ENCODE data around the gene CNP. TPM values are rescaled to one million over a fixed set of nuclear protein-coding genes. Genes with fewer than 3 reads are reported as not detected.

The CNP gene
- total RNA-seq, 4 donors from 2014 or later: 10.2 to 74.7 (median 40.2) TPM

DNA sequence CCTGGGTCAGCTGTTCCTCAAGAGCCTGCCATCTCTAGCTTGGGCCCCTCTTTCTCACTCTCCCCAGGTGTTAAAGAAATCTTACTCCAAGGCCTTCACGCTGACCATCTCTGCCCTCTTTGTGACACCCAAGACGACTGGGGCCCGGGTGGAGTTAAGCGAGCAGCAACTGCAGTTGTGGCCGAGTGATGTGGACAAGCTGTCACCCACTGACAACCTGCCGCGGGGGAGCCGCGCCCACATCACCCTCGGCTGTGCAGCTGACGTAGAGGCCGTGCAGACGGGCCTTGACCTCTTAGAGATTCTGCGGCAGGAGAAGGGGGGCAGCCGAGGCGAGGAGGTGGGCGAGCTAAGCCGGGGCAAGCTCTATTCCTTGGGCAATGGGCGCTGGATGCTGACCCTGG lies 6.8 kb downstream of the CNP start:
- Histone ChIP-seq H3K4me3 (no peak overlapping the region), H3K27ac (peak overlapping the region; percentile 34 to 43), H3K27me3 (no peaks in the 10 kb centered on the region), H3K9me3 (no peaks in the 10 kb centered on the region), H3K36me3 (no peaks in the 10 kb centered on the region), H3K4me1 (no peaks in the 10 kb centered on the region)
- TF ChIP-seq CTCF (IDR thresholded peaks at IDR 0.05) (no peak), POLR2A (IDR thresholded peaks at IDR 0.05) (no peak)
- DNase-seq: no peak
- intact Hi-C loops (cut with DNase I; ENCODE audit: low total_unique reads): no loop called here

GRCh38 chr17:41974031-41974430 lies 7.4 kb downstream of the CNP start:
- intact Hi-C loops (cut with DNase I; ENCODE audit: low total_unique reads): no loop called here
- Histone ChIP-seq H3K27ac (no peak overlapping the region), H3K4me1 (no peaks in the 10 kb centered on the region), H3K4me3 (no peak overlapping the region), H3K27me3 (no peaks in the 10 kb centered on the region), H3K9me3 (no peaks in the 10 kb centered on the region), H3K36me3 (no peaks in the 10 kb centered on the region)
- DNase-seq: no peak
- TF ChIP-seq CTCF (IDR thresholded peaks at IDR 0.05): no peak
- no peak for TF ChIP-seq POLR2A (IDR thresholded peaks at IDR 0.05)

- intact Hi-C loops (cut with DNase I; ENCODE audit: low total_unique reads): no loop called here
- H3K27ac ChIP-seq: no peak overlapping the region
- H3K36me3 ChIP-seq: no peaks in the 10 kb centered on the region
- TF ChIP-seq POLR2A (IDR thresholded peaks at IDR 0.05) (no peak), CTCF (IDR thresholded peaks at IDR 0.05) (no peak)
- no peak overlapping the region for H3K4me3 ChIP-seq
- H3K4me1 ChIP-seq: no peaks in the 10 kb centered on the region
- no peak for DNase-seq
- no peaks in the 10 kb centered on the region for H3K27me3 ChIP-seq
- H3K9me3 ChIP-seq: no peaks in the 10 kb centered on the region
Measured at GRCh38 chr17:41974658-41975057, 8.1 kb downstream of the CNP start.

DNA sequence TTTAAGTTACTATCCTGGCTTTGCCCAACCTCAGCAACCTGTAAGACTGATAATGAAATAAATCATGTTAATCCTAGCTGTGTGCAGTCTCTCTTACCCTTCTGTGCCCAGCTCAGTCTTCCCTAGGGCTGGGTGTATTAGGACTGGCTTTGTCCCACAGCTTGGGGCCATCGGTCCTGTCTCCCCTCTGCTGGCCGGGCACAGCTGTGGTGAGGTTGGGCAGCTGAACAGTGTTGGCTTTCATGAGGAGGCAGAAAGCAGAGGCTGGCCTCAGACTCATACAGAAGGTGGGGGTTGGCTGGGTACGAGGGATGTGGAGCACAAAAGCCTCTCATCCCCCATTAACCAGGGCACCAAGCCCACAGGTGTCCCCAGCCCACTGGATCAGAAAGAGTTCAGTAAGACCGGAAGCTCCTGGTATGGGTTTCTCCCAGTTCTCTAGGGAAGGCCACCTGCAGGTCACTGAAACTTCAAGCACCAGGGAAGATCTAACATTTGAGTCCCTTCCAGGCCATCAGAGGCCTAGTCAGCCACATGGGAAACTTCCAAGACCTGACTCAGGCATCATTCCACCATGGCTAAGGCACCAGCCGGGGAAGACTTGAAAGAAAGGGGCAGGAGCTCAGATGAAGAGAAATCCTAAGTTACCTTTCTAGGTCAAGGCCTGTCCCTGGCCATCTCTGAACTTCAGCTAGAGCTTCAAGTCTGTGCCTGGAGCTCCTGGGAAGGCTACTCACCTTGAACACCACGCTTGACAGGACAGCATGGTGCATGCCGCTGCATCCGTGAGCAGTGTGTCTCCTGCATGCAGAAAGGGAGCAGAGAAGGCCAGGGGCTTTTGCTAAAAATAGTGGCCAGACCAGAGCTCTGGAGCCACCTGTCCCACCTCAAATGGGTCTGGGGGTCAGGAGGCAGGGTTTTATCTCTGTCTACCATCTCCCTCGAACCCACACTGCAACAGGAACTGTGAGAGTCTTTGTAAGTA lies 8.8 kb downstream of the CNP start:
- no peaks in the 10 kb centered on the region for H3K4me1 ChIP-seq
- H3K27ac ChIP-seq: peak overlapping the region; percentile 60 to 61
- H3K9me3 ChIP-seq: no peaks in the 10 kb centered on the region
- TF ChIP-seq CTCF (IDR thresholded peaks at IDR 0.05) (no peak), POLR2A (IDR thresholded peaks at IDR 0.05) (no peak)
- no peak overlapping the region for H3K4me3 ChIP-seq
- no peaks in the 10 kb centered on the region for H3K36me3 ChIP-seq
- intact Hi-C loops (cut with DNase I; ENCODE audit: low total_unique reads): no loop called here
- no peaks in the 10 kb centered on the region for H3K27me3 ChIP-seq
- no peak for DNase-seq

GRCh38 chr17:41976142-41976768 lies 9.7 kb downstream of the CNP start:
- intact Hi-C loops (cut with DNase I; ENCODE audit: low total_unique reads): no loop called here
- H3K4me3 ChIP-seq: no peak overlapping the region
- H3K4me1 ChIP-seq: no peaks in the 10 kb centered on the region
- TF ChIP-seq CTCF (IDR thresholded peaks at IDR 0.05): no peak
- no peak for TF ChIP-seq POLR2A (IDR thresholded peaks at IDR 0.05)
- no peak for DNase-seq
- H3K27me3 ChIP-seq: no peaks in the 10 kb centered on the region
- no peaks in the 10 kb centered on the region for H3K9me3 ChIP-seq
- H3K36me3 ChIP-seq: no peaks in the 10 kb centered on the region
- H3K27ac ChIP-seq: peak overlapping the region; percentile 60 to 61
